ENCODE data around the gene PRIMPOL. TPM values are rescaled to one million over a fixed set of nuclear protein-coding genes. Genes with fewer than 3 reads are reported as not detected.

PRIMPOL gene
- total and polyA plus RNA-seq, 9 of the 15 experiments (the other 6 are each of a cell fraction or from before 2014, with no cell fraction given): 11.0 to 32.0 (median 16.1) TPM

- Histone ChIP-seq H2AFZ (ENCODE audit: low read depth, low read length) (peak overlapping the region; percentile 89), H3K9me3 (replicated peaks; ENCODE audit: control insufficient read depth, insufficient read depth, low read depth, low read length) (no peaks in the 10 kb centered on the region), H3K27ac (ENCODE audit: extremely low read depth, low read depth, low read length) (peak overlapping the region; percentile 66; the same call in 2 of the 3 replicates), H3K79me2 (ENCODE audit: control insufficient read depth, insufficient read depth, low read length) (peaks cover 42% of the 10 kb centered on the region), H3K27me3 (ENCODE audit: control insufficient read depth in 2 of 2, insufficient read depth in 2 of 2, low read length in 2 of 2) (no peaks in the 10 kb centered on the region), H4K20me1 (replicated peaks; ENCODE audit: control insufficient read depth, insufficient read depth, low read length) (no peaks in the 10 kb centered on the region), H3K9ac (ENCODE audit: insufficient read depth in 1 of 2, low read depth in 2 of 2, low read length in 2 of 2) (peak overlapping the region in 1 of 2 experiments; percentile 68; a peak in 2 of 4 replicates), H3K4me2 (ENCODE audit: insufficient read depth, low read length) (peak overlapping the region; percentile 77), H3K4me3 (peak overlapping the region; percentile 78), H3K4me1 (replicated peaks in 1 of 2; ENCODE audit: control insufficient read depth in 2 of 2, insufficient read depth in 2 of 2, low read length in 2 of 2) (peaks cover 0 to 8% of the 10 kb centered on the region in 2 experiments; a peak in 1 of 5 replicates), H3K9me1 (ENCODE audit: control insufficient read depth, insufficient read depth, low read length) (no peaks in the 10 kb centered on the region), H3K36me3 (ENCODE audit: control insufficient read depth, insufficient read depth, low read length) (peaks cover 25% of the 10 kb centered on the region)
- ChIA-PET POLR2A (interaction anchor here (0.7 to 1.8 kb wide), 7 partner anchors 11 to 109 kb away, joined by 3 to 8 read pairs (median 5); no protein-coding TSS in a partner anchor), CTCF (ENCODE audit: low intra/inter-chr PET ratio) (no interaction called here)
- WGBS (ENCODE audit: insufficient coverage, low coverage, missing lambda C conversion rate): 11% methylated on average over 6 of the region's 6 CpGs
- BruUV-seq (replicated peaks): TSS peak; percentile 92
- FAIRE-seq (no peak), ATAC-seq (no peak), DNase-seq (ENCODE audit: extremely low read depth in 1 of 4, low spot score in 3 of 4) (no peak)
- in situ Hi-C loops (cut with MboI) (no loop called here), intact Hi-C loops (cut with micrococcal nuclease) (loop anchor here (1.0 to 10.0 kb wide), 3 partner anchors 81 to 470 kb away; partner anchors contain the start of genes CASP3 and PRIMPOL)
- TF ChIP-seq PRDM10 (IDR thresholded peaks at IDR 0.05; ENCODE audit: partially characterized antibody) (peak; percentile 80), ZNF644 (tag; IDR thresholded peaks at IDR 0.05; ENCODE audit: low read depth) (0 out of 2 replicates have a peak, but pooled peaks have one; percentile 4), DLX4 (CRISPR knock-in tag; IDR thresholded peaks at IDR 0.05) (no peak)
Observed at GRCh38 chr4:184734758-184735157, 85.2 kb downstream of the PRIMPOL start.

All from K562 (cell line).